Fibroblast of villous mesenchyme (primary cell): ENCODE results near the gene ARHGAP30. TPM values are rescaled to one million over a fixed set of nuclear protein-coding genes. Genes with fewer than 3 reads are reported as not detected.

Experiments
- DNase-seq: peaks from one replicate; pipeline ENCODE4 v3.0.0-alpha.2; 2010; ENCODE audit warnings: low read depth
- H3K4me3 ChIP-seq: 2 replicates; pipeline ENCODE4 v1.5.1; 2011; ENCODE audit warnings: low read depth, mild to moderate bottlenecking, low read length
- CTCF ChIP-seq: IDR thresholded peaks from 2 replicates; pipeline ENCODE4 v1.5.1; 2012; ENCODE audit warnings: low read depth, mild to moderate bottlenecking, low read length; ENCODE audit not compliant: insufficient read depth
- total RNA-seq: library from RNA; depleted of rRNA; stranded (reverse); fragments of >200 nt; gene quantifications from 2 replicates; pipeline ENCODE4 v1.2.3, GENCODE V29; 2012

Gene ARHGAP30
- total RNA-seq, 1 donor, result under 0.01 TPM

- no peak overlapping the region for H3K4me3 ChIP-seq
- TF ChIP-seq CTCF, result no peak
- no peak for DNase-seq
Observed at GRCh38 chr1:161089938-161090337, 20.2 kb upstream of the ARHGAP30 start.

DNA sequence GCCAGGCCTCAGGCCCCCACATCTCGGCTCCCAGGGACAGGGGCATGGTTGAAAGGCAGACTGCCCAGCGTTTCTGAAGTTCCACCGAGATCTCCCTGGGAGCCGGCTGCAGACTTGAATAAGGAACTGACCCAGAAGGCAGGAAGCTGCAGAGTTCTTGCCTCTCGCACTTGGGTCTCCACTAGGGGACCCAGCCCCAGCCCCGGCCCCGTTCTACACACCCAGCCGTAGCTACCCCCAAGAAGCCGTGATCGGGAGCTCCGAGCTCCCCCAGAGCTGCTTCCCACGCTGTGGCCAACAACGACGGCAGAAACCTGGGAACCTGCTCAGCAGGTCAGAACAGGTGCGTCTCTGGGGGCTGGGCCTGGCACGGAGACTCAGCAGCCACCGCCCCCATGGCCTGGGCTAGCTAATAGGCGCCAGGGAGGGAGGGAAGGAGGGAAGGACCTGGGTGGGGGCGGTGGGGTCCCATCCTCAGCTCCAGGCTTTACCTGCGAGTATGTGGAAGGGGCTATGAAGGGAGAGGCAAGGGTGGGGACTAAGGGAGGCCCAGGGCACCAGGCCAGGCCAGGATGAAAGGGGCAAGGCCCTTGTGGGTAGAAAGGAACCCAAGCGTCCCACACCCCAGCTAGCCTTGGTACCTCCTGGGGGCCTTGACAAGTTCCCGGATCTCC is 19.7 kb upstream of the ARHGAP30 start, which contains the start of gene NECTIN4:
NECTIN4 (minus strand) TSS at position 308 of the 674 bp plus-strand sequence; CDS start at position 46, 262 bp downstream.
- no peak for DNase-seq
- no peak for TF ChIP-seq CTCF
- H3K4me3 ChIP-seq, result no peak within 1 kb of the TSS

DNA sequence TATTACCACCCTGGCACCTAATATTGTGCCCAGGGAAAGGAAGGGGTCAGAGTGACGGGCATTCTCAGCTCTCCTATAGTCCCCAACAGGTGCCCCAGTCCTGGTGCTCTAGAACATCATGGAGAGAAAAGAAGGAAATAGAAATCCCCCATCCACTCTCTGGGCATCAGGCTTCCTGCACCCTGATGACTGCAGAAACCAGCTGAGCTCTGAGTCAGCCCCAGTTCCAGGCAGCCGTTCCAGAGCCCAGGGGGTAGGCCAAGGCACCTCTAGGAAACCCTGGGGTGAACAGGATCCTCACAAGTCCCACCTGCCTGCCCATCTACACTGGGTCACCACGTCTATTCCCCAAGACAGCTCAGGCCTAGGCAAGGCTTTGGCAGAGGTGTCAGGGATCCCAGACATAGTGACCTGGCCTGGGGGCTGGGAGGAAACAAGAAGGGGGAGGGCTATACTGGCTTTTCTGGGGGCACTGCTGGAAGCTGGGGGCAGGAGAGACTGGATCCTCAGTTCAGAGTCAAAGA is 19.0 kb upstream of the ARHGAP30 start:
- TF ChIP-seq CTCF, result no peak
- DNase-seq, result no peak
- H3K4me3 ChIP-seq, result no peak overlapping the region

DNA sequence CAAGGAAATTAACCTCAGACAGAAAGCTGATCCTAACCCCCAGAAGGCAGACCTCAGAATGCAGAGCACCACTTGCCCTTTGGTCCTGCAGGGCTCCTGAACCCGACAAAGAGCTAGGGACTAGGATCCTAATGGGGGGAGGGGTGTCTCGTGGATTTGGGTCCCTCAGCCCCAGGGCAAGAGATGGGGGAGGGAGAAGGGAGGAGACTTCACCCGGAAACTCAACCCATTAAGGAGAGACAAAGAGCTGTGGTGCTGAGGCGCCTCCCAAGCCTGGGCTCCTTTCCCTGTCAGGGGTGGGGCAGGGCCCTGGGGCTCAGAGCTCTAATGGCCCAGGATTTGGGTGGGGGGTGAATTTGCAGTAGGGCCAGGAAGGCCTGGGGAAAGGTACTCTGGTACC is 16.8 kb upstream of the ARHGAP30 start:
- no peak for TF ChIP-seq CTCF
- DNase-seq, result no peak
- no peak overlapping the region for H3K4me3 ChIP-seq

DNA sequence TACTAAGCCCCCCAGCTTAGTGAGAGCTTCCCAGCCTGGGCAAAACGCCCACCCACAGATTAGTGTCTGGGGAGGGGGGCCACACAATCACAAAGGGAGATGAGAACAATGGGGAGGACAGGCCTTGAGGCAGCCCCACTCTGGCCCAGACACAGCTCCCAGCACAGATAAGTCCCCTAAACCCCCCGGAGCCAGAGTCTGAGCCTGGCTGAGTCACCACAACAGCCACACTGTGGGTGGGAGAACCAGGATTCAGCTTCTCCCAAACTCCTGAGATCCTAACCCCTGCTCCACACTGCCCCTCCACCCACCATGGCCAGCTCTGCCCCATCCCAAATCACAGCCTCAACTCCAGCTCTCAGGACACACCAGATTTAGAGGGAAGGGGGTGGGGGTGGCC is 15.5 kb upstream of the ARHGAP30 start:
- TF ChIP-seq CTCF, result no peak
- no peak overlapping the region for H3K4me3 ChIP-seq
- DNase-seq, result peak; percentile 61

DNA sequence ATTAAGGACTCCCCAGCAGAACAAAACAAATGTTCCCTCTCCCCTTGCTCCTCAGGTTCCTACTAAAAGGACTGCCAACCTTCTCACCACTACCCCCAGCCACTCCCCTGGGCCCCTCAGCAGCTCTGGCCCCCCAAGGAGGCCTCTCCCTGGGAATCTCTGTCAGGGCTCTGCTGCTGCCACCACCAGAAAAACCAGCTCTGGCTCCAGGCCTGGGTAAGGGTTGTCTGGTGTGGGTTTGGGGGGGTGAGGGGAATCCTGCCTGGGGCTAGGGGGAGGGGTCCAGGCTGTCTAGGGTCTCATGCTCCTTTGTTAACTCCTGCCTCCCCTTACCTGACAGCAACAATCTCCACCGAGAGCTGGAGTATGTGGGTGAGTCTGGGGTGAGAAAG is 14.9 kb upstream of the ARHGAP30 start:
- DNase-seq, result no peak
- TF ChIP-seq CTCF, result no peak
- no peak overlapping the region for H3K4me3 ChIP-seq
